Endothelial cell of umbilical vein (primary cell): ENCODE measurements around the gene DNAI1. TPM values are rescaled to one million over a fixed set of nuclear protein-coding genes. Genes with fewer than 3 reads are reported as not detected.

ENCODE experiments used
- BruUV-seq: library from RNA; stranded (reverse); fragments of 400-500 nt; replicated peaks from 2 replicates; lab custom pipeline; 2021; lab: Mats Ljungman, UMichigan
- CTCF ChIA-PET: fragments of 300-600, 350-600 bp; sonication (Branson Sonifier 250); formaldehyde crosslinking; loops from one replicate; lab custom pipeline; 2021; ENCODE audit warnings: antibody characterized with exemption, inconsistent platforms; lab: Charles Lee
- POLR2A ChIA-PET: fragments of 300-600, 350-600 bp; sonication (Branson Sonifier 250); formaldehyde crosslinking; loops from one replicate; lab custom pipeline; 2021; ENCODE audit warnings: antibody characterized with exemption, inconsistent platforms; lab: Charles Lee
- DNase-seq: peaks from one replicate; pipeline ENCODE4 v3.0.0-alpha.2; 2011; ENCODE audit warnings: low read depth, low spot score
- FAIRE-seq: peaks from 2 replicates; lab custom pipeline; 2011; peaks lifted over from hg19 to GRCh38; lab: Jason Lieb, UNC
- H2AFZ ChIP-seq: 2 replicates; pipeline ENCODE4 v1.6.0; 2012; ENCODE audit warnings: low read depth, low read length, control low read depth, inconsistent platforms
- H3K27ac ChIP-seq: 2 replicates; pipeline ENCODE4 v1.5.1; 2011; ENCODE audit warnings: low read depth, mild to moderate bottlenecking, control low read depth, low read length, moderate library complexity; ENCODE audit not compliant: insufficient read depth
- H3K27me3 ChIP-seq, 2 experiments: 2 replicates each; pipeline versions ENCODE4 v1.6.0 to v1.6.1; 2011; ENCODE audit warnings: low read length in 2 of 2, mixed read lengths in 1 of 2; ENCODE audit not compliant: control insufficient read depth in 2 of 2, insufficient read depth in 2 of 2
- H3K36me3 ChIP-seq, 2 experiments: 2 replicates in 1 of 2; 3 replicates in 1 of 2; pipeline ENCODE4 v1.5.1; 2011; ENCODE audit warnings: low read length in 2 of 2, mild to moderate bottlenecking in 1 of 2, moderate library complexity in 1 of 2; ENCODE audit not compliant: control insufficient read depth in 2 of 2, insufficient read depth in 2 of 2; ENCODE audit errors: extremely low read depth in 1 of 2
- H3K4me1 ChIP-seq: 3 replicates; pipeline ENCODE4 v1.5.1; 2011; ENCODE audit warnings: mild to moderate bottlenecking, low read length; ENCODE audit not compliant: control insufficient read depth, insufficient read depth; ENCODE audit errors: extremely low read depth
- H3K4me2 ChIP-seq: 2 replicates; pipeline ENCODE4 v1.6.1; 2011; ENCODE audit warnings: low read length, control low read depth, mixed read lengths; ENCODE audit not compliant: insufficient read depth
- H3K4me3 ChIP-seq, 3 experiments: fragments of 200-600 bp in 1 of 3; sonication (generic), shearing (Covaris generic) in 1 of 3; replicated peaks in 1 of 3; 2 replicates each; pipeline ENCODE4 v1.5.1; 2011 to 2016; ENCODE audit warnings: control low read depth in 3 of 3, low read length in 3 of 3, mild to moderate bottlenecking in 2 of 3, inconsistent platforms in 1 of 3, low read depth in 1 of 3, moderate library complexity in 1 of 3; ENCODE audit not compliant: insufficient read depth in 1 of 3
- H3K79me2 ChIP-seq: 2 replicates; pipeline ENCODE4 v1.6.0; 2012; ENCODE audit warnings: low read length, inconsistent platforms; ENCODE audit not compliant: control insufficient read depth, insufficient read depth
- H3K9ac ChIP-seq: replicated peaks from 2 replicates; pipeline ENCODE3; 2011; ENCODE audit warnings: low read length, control low read depth; ENCODE audit not compliant: insufficient read depth; ENCODE audit errors: extremely low read depth
- H3K9me1 ChIP-seq: replicated peaks from 3 replicates; pipeline ENCODE4 v1.6.0; 2011; ENCODE audit warnings: mild to moderate bottlenecking, low read length; ENCODE audit not compliant: control insufficient read depth, insufficient read depth; ENCODE audit errors: extremely low read depth
- H3K9me3 ChIP-seq: replicated peaks from 2 replicates; pipeline ENCODE4 v1.5.1; 2012; ENCODE audit warnings: low read length, inconsistent platforms; ENCODE audit not compliant: control insufficient read depth, insufficient read depth
- H4K20me1 ChIP-seq: replicated peaks from 2 replicates; pipeline ENCODE3; 2011; ENCODE audit warnings: mild to moderate bottlenecking, low read length; ENCODE audit not compliant: control insufficient read depth, insufficient read depth; ENCODE audit errors: extremely low read depth
- CTCF ChIP-seq, 2 donors: IDR thresholded peaks; 1 replicate in 1 of 2; 2 replicates in 1 of 2; pipeline ENCODE4 v1.5.1; 2011; ENCODE audit warnings: low read length in 2 of 2, mild to moderate bottlenecking in 2 of 2, moderate library complexity in 2 of 2, control low read depth in 1 of 2, inconsistent platforms in 1 of 2, low read depth in 1 of 2; ENCODE audit not compliant: insufficient read depth in 1 of 2; ENCODE audit errors: extremely low read depth in 1 of 2
- EZH2 ChIP-seq: IDR thresholded peaks from 2 replicates; pipeline ENCODE4 v1.6.1; 2012; ENCODE audit warnings: borderline replicate concordance, low read depth, mild to moderate bottlenecking, moderate library complexity, low read length, inconsistent platforms; ENCODE audit not compliant: severe bottlenecking
- FOS ChIP-seq: IDR thresholded peaks from 2 replicates; pipeline ENCODE4 v1.6.1; 2011; ENCODE audit warnings: mild to moderate bottlenecking, low read length, moderate library complexity, borderline replicate concordance; ENCODE audit not compliant: insufficient read depth
- GATA2 ChIP-seq: IDR thresholded peaks from 2 replicates; pipeline ENCODE4 v1.7.0; 2011; ENCODE audit warnings: low read depth, mild to moderate bottlenecking, moderate library complexity, mixed read lengths, low read length; ENCODE audit not compliant: insufficient read length, insufficient read depth
- JUN ChIP-seq: IDR thresholded peaks from 2 replicates; pipeline ENCODE4 v1.6.1; 2011; ENCODE audit warnings: borderline replicate concordance, low read depth; ENCODE audit not compliant: insufficient read length, insufficient read depth
- MAX ChIP-seq: IDR thresholded peaks from 2 replicates; pipeline ENCODE4 v1.6.1; 2011; ENCODE audit not compliant: insufficient read depth, insufficient read length
- MYC ChIP-seq: IDR thresholded peaks from one replicate; pipeline ENCODE4 v1.6.1; 2011; ENCODE audit warnings: mild to moderate bottlenecking, low read depth, low read length
- POLR2A ChIP-seq: IDR thresholded peaks from 2 replicates; pipeline ENCODE4 v1.6.1; 2012; ENCODE audit warnings: low read depth, mild to moderate bottlenecking, control low read depth, low read length
- POLR2AphosphoS5 ChIP-seq: IDR thresholded peaks from 2 replicates; pipeline ENCODE4 v1.6.1; 2012; ENCODE audit warnings: low read depth, mild to moderate bottlenecking, control low read depth, low read length, moderate library complexity; ENCODE audit not compliant: insufficient read depth
- dilution Hi-C: fragments of 300-500 bp; cut with MboI; formaldehyde crosslinking; loops from one replicate; pipeline ENCODE4 v1.15.0; 2019; ENCODE audit warnings: low sequenced_read_pairs; ENCODE audit not compliant: extremely low pct_ligation_motif_present
- intact Hi-C: fragments of 100-400 bp; cut with micrococcal nuclease; formaldehyde crosslinking; loops from one replicate; pipeline ENCODE4 v1.10.0; 2022
- polyA plus RNA-seq, 4 experiments: library from polyadenylated mRNA; depleted of rRNA in 3 of 4; stranded (reverse) in 3 of 4; unstranded in 1 of 4; fragments of >200 nt; gene quantifications; 2 replicates each; pipeline versions ENCODE4 v1.2.1 to v1.2.3, GENCODE V29; 2011 to 2012; ENCODE audit warnings: missing spikeins in 1 of 4
- total RNA-seq: library from RNA; stranded (reverse); gene quantifications from 2 replicates; pipeline ENCODE4 v1.2.3, GENCODE V29; 2021

The DNAI1 gene
- total and polyA plus RNA-seq, 2 donors (not counting 3 experiments of a cell fraction or from before 2014, with no cell fraction given) = not detected

- POLR2A ChIA-PET = no interaction called here
- H3K27me3 ChIP-seq = peaks cover 10% of the 10 kb centered on the region in 2 experiments
Measured at GRCh38 chr9:34507966-34508365, 49.4 kb downstream of the DNAI1 start.

More at GRCh38 chr9:34507966-34508365, 49.4 kb downstream of the DNAI1 start:
- FAIRE-seq (no peak), DNase-seq (no peak)
- CTCF ChIA-PET = interaction anchor here (2.4 to 6.2 kb wide), 3 partner anchors 84 to 104 kb away, joined by 11 to 21 read pairs (median 14); no protein-coding TSS in a partner anchor
- H2AFZ ChIP-seq = no peak overlapping the region
- no TSS peak for BruUV-seq
- no peaks in the 10 kb centered on the region for H3K79me2 ChIP-seq
- H3K9me1 ChIP-seq = no peaks in the 10 kb centered on the region
- no peaks in the 10 kb centered on the region for H3K4me1 ChIP-seq
- no peak overlapping the region for H3K27ac ChIP-seq
- TF ChIP-seq POLR2A (no peak), FOS (no peak), GATA2 (no peak), CTCF (IDR thresholded peaks at IDR 0.05; ENCODE audit: extremely low read depth in 1 of 2, insufficient read depth in 1 of 2, low read depth in 1 of 2, low read length in 2 of 2) (no peak), EZH2 (no peak), POLR2AphosphoS5 (no peak), MYC (no peak), MAX (no peak), JUN (no peak)
- H3K4me3 ChIP-seq = no peak overlapping the region
- H3K4me2 ChIP-seq = no peak overlapping the region
- H3K9ac ChIP-seq = no peak overlapping the region
- dilution Hi-C loops = loop anchor here (25.0 kb wide), 1 partner anchor 96 kb away; no protein-coding TSS in a partner anchor
- no peaks in the 10 kb centered on the region for H3K9me3 ChIP-seq
- no peaks in the 10 kb centered on the region for H4K20me1 ChIP-seq
- intact Hi-C loops = no loop called here
- no peaks in the 10 kb centered on the region for H3K36me3 ChIP-seq
